Liver (tissue), 3 donors: ENCODE measurements around the gene DBN1.

Source experiments
- HNF4A ChIP-seq, 2 donors: conservative IDR thresholded peaks; 2 replicates each; pipeline ENCODE4 v1.6.1; 2016; ENCODE audit warnings: antibody characterized with exemption in 2 of 2, mild to moderate bottlenecking in 2 of 2
- JUND ChIP-seq, 2 donors: IDR thresholded peaks; 2 replicates each; pipeline ENCODE4 v1.6.1; 2016; ENCODE audit warnings: antibody characterized with exemption in 2 of 2
- TF ChIP-seq, protein P1 (sequence below): fragments of 150-350 bp; IDR thresholded peaks from 2 replicates; pipeline ENCODE4 v1.5.1; 2017; ENCODE audit warnings: improper control_type of control experiment, low read depth, low read length; ENCODE audit not compliant: missing input control
- TF ChIP-seq, protein P2 (sequence below): IDR thresholded peaks from 2 replicates; pipeline ENCODE4 v1.6.1; 2016; ENCODE audit warnings: antibody characterized with exemption
- donor health status: healthy.
- donor health status: healthy.

DNA sequence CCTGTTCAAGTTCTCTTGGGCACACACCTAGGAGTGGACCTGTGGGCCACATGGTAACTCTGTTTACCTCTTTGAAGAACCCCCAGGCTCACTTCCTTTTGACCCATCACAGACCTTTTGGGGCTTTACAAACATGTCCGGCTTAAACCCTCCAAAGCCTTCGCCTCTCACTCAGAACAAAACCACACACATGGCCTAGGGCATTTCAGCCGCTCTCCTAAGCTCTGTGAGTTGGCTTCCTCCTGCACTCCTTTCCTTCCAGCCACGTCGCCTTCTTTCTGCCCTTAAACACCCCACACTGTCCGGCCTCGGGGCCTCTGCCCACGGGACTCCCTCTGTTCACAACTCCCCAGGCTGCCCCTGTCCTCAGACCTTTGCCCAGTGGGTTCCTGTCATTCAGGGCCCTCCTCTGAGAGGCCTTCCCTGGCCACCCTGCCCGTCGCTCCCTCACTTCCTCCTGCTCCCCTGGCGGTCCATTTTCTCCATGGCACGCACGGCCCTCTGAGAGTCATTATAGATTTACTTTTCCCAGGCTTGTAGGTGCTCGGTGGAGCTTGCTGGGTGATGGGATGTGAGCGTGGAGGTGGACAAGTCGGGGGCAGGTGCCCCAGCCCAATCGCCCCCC is 34.3 kb upstream of the DBN1 start:
- TF ChIP-seq, protein P1, sequence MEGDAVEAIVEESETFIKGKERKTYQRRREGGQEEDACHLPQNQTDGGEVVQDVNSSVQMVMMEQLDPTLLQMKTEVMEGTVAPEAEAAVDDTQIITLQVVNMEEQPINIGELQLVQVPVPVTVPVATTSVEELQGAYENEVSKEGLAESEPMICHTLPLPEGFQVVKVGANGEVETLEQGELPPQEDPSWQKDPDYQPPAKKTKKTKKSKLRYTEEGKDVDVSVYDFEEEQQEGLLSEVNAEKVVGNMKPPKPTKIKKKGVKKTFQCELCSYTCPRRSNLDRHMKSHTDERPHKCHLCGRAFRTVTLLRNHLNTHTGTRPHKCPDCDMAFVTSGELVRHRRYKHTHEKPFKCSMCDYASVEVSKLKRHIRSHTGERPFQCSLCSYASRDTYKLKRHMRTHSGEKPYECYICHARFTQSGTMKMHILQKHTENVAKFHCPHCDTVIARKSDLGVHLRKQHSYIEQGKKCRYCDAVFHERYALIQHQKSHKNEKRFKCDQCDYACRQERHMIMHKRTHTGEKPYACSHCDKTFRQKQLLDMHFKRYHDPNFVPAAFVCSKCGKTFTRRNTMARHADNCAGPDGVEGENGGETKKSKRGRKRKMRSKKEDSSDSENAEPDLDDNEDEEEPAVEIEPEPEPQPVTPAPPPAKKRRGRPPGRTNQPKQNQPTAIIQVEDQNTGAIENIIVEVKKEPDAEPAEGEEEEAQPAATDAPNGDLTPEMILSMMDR: no peak
- TF ChIP-seq JUND (IDR thresholded peaks at IDR 0.05) (no peak), HNF4A (conservative IDR thresholded peaks at IDR 0.05) (no peak)
- TF ChIP-seq, protein P2, sequence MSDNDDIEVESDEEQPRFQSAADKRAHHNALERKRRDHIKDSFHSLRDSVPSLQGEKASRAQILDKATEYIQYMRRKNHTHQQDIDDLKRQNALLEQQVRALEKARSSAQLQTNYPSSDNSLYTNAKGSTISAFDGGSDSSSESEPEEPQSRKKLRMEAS: no peak
